ENCODE measurements around the gene CYP27B1.

Gene CYP27B1

GRCh38 chr12:57750561-57751431 lies 16.1 kb downstream of the CYP27B1 start:
- no peak for TF ChIP-seq CTCF (IDR thresholded peaks at IDR 0.05; ENCODE audit: low read depth, low read length)
- peak overlapping the region; percentile 89 for H3K4me3 ChIP-seq (ENCODE audit: low read depth, low read length)

GRCh38 chr12:57749061-57749460 lies 17.8 kb downstream of the CYP27B1 start:
- no peak overlapping the region for H3K4me3 ChIP-seq (ENCODE audit: low read depth, low read length)
- TF ChIP-seq CTCF (IDR thresholded peaks at IDR 0.05; ENCODE audit: low read depth, low read length), result no peak

- no peak for TF ChIP-seq CTCF (IDR thresholded peaks at IDR 0.05; ENCODE audit: low read depth, low read length)
- H3K4me3 ChIP-seq (ENCODE audit: low read depth, low read length), result peak overlapping the region; percentile 78
Observed at GRCh38 chr12:57746025-57746424, 20.9 kb downstream of the CYP27B1 start.

GRCh38 chr12:57745485-57745881 lies 21.4 kb downstream of the CYP27B1 start:
- TF ChIP-seq CTCF (IDR thresholded peaks at IDR 0.05; ENCODE audit: low read depth, low read length), result no peak
- peak overlapping the region; percentile 78 for H3K4me3 ChIP-seq (ENCODE audit: low read depth, low read length)

- TF ChIP-seq CTCF (IDR thresholded peaks at IDR 0.05; ENCODE audit: low read depth, low read length), result no peak
- H3K4me3 ChIP-seq (ENCODE audit: low read depth, low read length), result peak within 1 kb of the TSS; percentile 78
Observed at GRCh38 chr12:57744777-57745484, 21.9 kb downstream of the CYP27B1 start, which contains the start of gene TSPAN31. TSPAN31 (plus strand) TSS chr12:57745039; CDS start chr12:57745155, 116 bp downstream.

GRCh38 chr12:57744194-57744776 lies 22.6 kb downstream of the CYP27B1 start:
- TF ChIP-seq CTCF (IDR thresholded peaks at IDR 0.05; ENCODE audit: low read depth, low read length), result no peak
- peak overlapping the region; percentile 78 for H3K4me3 ChIP-seq (ENCODE audit: low read depth, low read length)
